Stimulated activated CD8-positive, alpha-beta memory T cell treated with anti-CD3 and anti-CD28 coated beads, Interleukin-7, amount 100 ng/mL, for 4 hours (primary cell): Measurements from ENCODE around the gene C1GALT1.
"Not testable (repeated sequence)": the region's sequence is repeated elsewhere in the genome, so short reads cannot be mapped to it uniquely, and the experiment has no call there.

ENCODE experiments used
- DNase-seq, 2 donors: peaks; one replicate each; pipeline ENCODE4 v3.0.0-alpha.2; 2020; ENCODE audit warnings: low read depth in 2 of 2

The C1GALT1 gene

GRCh38 chr7:7169296-7169695 is 13.0 kb upstream of the C1GALT1 start:
- DNase-seq, result no peak

- DNase-seq, result no peak
These were observed 8.2 kb upstream of the C1GALT1 start for GRCh38 chr7:7173956-7174632.

GRCh38 chr7:7175075-7175695 is 7.2 kb upstream of the C1GALT1 start:
- no peak for DNase-seq

DNA sequence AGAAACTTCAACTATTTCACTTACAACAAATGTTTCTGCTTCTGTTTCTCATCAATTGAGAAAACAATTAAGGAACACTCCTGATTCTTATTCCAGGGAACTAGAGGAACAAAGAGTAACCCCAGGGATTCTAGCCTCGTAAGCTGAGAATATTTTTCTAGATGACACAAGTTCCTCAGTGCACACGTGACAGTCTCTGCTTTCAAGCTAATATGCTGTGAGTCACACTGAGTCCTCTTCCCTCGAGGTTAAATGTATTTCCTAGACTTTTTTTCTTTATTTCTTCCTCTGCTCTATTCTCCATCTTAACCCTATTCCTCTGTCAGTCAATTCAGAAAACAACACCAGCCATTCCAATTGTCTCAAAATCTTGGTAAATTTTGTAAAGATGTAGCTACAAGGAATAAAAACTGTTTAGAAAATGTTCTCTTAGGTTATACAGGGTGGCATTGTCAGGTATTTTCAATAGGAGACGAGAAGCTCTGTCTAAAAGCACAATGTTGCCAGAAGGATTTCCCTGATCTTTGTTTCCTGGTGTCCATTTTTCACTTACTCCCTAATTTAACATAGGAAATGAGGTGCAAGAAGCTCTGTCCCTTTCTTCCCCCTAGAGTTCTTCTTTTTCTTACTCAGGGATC is 5.8 kb upstream of the C1GALT1 start:
- DNase-seq, result no peak

- no peak for DNase-seq
These were observed 5.3 kb upstream of the C1GALT1 start for GRCh38 chr7:7177044-7177517.

- DNase-seq, result no peak
These were observed 4.3 kb upstream of the C1GALT1 start for GRCh38 chr7:7178081-7178480.

GRCh38 chr7:7178906-7179305 is 3.4 kb upstream of the C1GALT1 start:
- no peak for DNase-seq

- no peak for DNase-seq
These were observed 1.5 kb upstream of the C1GALT1 start for GRCh38 chr7:7180725-7181449.

GRCh38 chr7:7181519-7182155 is 707 bp upstream of the C1GALT1 start:
- peak; percentile 23 to 26 for DNase-seq

DNA sequence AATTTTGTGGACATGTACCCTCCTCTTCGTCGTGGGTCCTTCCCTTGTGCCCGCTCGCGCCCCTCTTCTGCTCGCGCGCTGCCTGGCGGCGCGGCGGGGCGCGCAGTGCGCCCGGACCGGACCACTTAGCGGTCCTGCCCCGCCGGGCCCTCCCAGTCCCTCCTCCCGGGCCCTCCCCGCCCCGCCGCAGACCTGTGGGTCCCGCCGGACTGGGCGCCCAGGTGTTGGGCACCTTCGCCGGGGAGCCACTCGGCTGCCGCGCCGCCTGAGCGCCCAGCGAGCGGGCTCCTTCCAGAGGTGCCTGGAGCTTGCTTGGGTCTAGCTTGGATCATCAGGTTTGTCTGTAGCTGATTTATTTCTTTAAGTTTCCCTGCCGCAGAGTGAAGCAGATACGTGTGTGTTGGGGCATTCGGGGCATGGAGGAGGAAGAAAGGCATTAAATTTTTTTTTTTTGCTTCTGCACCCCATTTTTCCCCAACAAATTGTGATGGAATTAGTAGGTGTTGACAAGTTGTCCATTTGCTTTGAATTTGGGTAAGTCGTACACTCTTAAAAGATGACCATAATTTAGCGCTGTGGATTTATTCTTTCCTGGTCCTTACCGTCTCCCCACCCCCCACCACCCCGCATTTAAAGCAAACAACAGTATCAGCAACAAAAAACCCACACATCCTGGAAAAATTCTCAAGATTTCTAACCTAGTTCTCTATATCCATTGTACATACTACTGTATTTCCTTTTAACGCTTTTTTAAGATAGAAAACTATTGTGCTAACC is 905 bp downstream of the C1GALT1 start:
- DNase-seq, result peak in 1 of 2 donors; percentile 46

DNA sequence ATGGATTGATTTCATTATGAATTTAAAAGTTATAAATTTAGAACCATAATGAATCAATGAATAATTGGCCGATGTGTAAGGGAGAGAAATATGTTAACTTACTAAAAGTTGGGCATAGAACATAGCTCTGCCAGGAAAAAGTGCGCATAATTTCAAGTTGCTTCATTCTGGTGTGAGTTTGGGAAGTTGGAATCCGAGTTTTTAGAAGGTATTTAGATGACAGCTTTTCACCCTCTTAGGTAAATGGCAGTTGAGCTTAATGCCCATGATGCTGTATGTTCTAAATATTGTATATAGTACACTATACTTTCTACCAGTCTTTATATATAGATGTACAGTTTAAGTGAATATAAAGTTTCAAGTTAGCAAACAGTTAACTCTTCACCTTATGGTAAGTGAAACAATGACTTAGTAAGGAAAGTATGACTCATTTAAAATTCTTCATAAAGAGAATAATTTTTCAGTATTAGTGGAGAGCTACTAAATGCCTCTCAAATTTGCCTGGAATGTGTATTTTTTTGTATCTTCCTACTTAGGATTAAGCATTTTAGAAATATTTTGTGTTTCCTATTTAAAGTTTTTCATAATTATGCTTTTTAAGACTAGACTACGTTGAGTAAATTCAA is 1.6 kb downstream of the C1GALT1 start:
- DNase-seq, result no peak

- DNase-seq, result no peak
These were observed 3.1 kb downstream of the C1GALT1 start for GRCh38 chr7:7185371-7185989.

- DNase-seq, result no peak
These were observed 5.7 kb downstream of the C1GALT1 start for GRCh38 chr7:7188091-7188490.

DNA sequence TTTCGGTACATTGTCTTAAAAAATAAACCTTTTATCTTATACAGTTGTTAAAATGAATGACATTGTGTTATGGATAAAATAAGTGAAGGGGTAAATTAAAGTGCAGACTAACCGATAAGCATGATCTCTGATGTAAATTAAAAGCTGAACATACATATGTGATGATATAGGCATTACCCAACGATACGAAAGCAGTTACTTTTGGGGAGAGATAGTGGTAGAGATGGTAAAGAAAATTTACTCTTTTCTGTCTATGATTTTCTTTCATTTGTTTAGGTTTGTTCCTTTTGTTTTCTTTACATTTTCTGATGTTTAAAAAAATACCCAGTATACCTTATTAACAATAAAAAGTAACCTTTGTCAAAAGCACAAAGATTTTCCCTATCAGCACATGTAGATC is 6.4 kb downstream of the C1GALT1 start:
- no peak for DNase-seq

- no peak for DNase-seq
These were observed 7.8 kb downstream of the C1GALT1 start for GRCh38 chr7:7190142-7190541.

- no peak for DNase-seq
These were observed 8.8 kb downstream of the C1GALT1 start for GRCh38 chr7:7191137-7191536.

GRCh38 chr7:7192798-7193788 is 10.7 kb downstream of the C1GALT1 start:
- not testable (repeated sequence) for DNase-seq

GRCh38 chr7:7199592-7199991 is 17.2 kb downstream of the C1GALT1 start:
- DNase-seq, result not testable (repeated sequence)

DNA sequence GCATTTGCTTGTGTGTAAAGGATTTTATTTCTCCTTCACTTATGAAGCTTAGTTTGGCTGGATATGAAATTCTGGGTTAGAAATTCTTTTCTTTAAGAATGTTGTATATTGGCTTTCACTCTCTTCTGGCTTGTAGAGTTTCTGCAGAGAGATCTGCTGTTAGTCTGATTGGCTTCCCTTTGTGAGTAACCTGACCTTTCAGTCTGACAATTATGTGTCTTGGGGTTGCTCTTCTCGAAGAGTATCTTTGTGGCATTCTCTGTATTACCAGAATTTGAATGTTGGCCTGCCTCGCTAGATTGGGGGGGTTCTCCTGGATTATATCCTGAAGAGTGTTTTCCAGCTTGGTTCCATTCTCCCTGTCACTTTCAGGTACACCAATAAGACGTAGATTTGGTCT is 17.9 kb downstream of the C1GALT1 start:
- DNase-seq, result not testable (repeated sequence)
